ENCODE data around the gene RGS7. TPM values are rescaled to one million over a fixed set of nuclear protein-coding genes. Genes with fewer than 3 reads are reported as not detected.

Gene RGS7
- total and polyA plus RNA-seq, 2 of the 4 experiments (the other 2 are of a cell fraction), result 0.58 to 0.72 TPM

DNA sequence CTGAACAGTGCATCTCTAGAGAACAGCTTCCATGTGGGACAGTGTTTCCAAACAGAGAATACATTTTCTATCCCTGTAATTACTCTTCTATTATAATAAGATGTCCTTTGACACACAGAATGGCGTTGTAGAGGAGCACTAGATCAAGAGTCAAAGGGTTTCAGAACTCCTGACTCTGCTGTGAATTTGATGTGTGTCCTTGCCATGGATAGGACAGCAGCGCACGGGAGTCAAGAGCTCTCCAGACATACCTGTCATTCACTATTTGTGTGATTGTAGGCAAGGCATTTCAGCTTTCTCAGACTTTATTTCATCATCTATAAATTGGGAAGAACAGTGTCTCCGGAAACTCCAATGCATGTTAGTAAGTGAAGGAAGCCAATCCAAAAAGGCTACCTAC is 176.4 kb downstream of the RGS7 start:
- intact Hi-C loops (cut with micrococcal nuclease) (no loop called here), dilution Hi-C loops (cut with HindIII; ENCODE audit: low sequenced_read_pairs, unreplicated experiment) (no loop called here), in situ Hi-C loops (cut with MboI; ENCODE audit: low sequenced_read_pairs) (no loop called here)
- H2BK5ac ChIP-seq (ENCODE audit: low read depth, low read length, poor library complexity, severe bottlenecking), result no peak overlapping the region
- DNase-seq (no peak), ATAC-seq (ENCODE audit: low read depth) (no peak)
- no peak overlapping the region for H4K8ac ChIP-seq (ENCODE audit: low read depth in 2 of 2, low read length in 2 of 2)
- H3K18ac ChIP-seq (ENCODE audit: low read depth, low read length), result no peak overlapping the region
- H3K9ac ChIP-seq (ENCODE audit: low read depth, low read length), result no peak overlapping the region
- no peaks in the 10 kb centered on the region for H3K4me1 ChIP-seq (ENCODE audit: control insufficient read depth, insufficient read depth, low read length)
- no peaks in the 10 kb centered on the region for H3K36me3 ChIP-seq (ENCODE audit: control insufficient read depth, insufficient read depth, low read length)
- no peak overlapping the region for H4K5ac ChIP-seq (ENCODE audit: low read depth, low read length)
- no peaks in the 10 kb centered on the region for H3K27me3 ChIP-seq (ENCODE audit: control insufficient read depth, insufficient read depth, low read length)
- no peak overlapping the region for H2AK5ac ChIP-seq (ENCODE audit: low read depth, low read length)
- H3K4ac ChIP-seq (ENCODE audit: low read depth, low read length), result no peak overlapping the region
- no peak overlapping the region for H3K27ac ChIP-seq (ENCODE audit: insufficient read depth, low read length)
- H4K20me1 ChIP-seq (ENCODE audit: insufficient read depth, low read length), result no peaks in the 10 kb centered on the region
- POLR2A ChIA-PET (ENCODE audit: unreplicated experiment), result no interaction called here
- WGBS, 2 experiments (ENCODE audit: extremely low coverage in 2 of 2, insufficient read length in 1 of 2), result no CpG with 5 or more reads among the region's 4 CpGs
- H2AFZ ChIP-seq (replicated peaks; ENCODE audit: low read length, poor library complexity), result no peak overlapping the region
- no peak overlapping the region for H2BK20ac ChIP-seq (ENCODE audit: low read depth, low read length)
- H3K79me1 ChIP-seq (ENCODE audit: low read depth in 1 of 2, low read length in 2 of 2), result no peaks in the 10 kb centered on the region
- no peak overlapping the region for H4K91ac ChIP-seq (ENCODE audit: insufficient read depth, low read depth, low read length)
- no peak overlapping the region for H3K4me3 ChIP-seq (ENCODE audit: insufficient read depth, low read depth, low read length)
- H3K4me2 ChIP-seq (ENCODE audit: low read depth, low read length), result no peak overlapping the region
- no TSS peak for BruUV-seq (replicated peaks)
- no peak overlapping the region for H3K56ac ChIP-seq (ENCODE audit: extremely low read depth, insufficient read depth, low read length)
- H3K14ac ChIP-seq (replicated peaks; ENCODE audit: low read depth, low read length), result no peak overlapping the region
- H2BK15ac ChIP-seq (ENCODE audit: low read depth, low read length), result no peak overlapping the region
- H3K9me1 ChIP-seq (ENCODE audit: insufficient read depth, low read length), result no peaks in the 10 kb centered on the region
- CTCF ChIA-PET, result no interaction called here
- TF ChIP-seq MAZ (IDR thresholded peaks at IDR 0.05; ENCODE audit: borderline replicate concordance, low read depth, low read length) (no peak), RCOR1 (IDR thresholded peaks at IDR 0.05; ENCODE audit: insufficient replicate concordance, low read length) (no peak), RAD21 (IDR thresholded peaks at IDR 0.05; ENCODE audit: low read length) (no peak), FOS (IDR thresholded peaks at IDR 0.05; ENCODE audit: low read depth, low read length) (no peak), RFX5 (IDR thresholded peaks at IDR 0.05; ENCODE audit: low read depth, low read length) (no peak), SMC3 (IDR thresholded peaks at IDR 0.05; ENCODE audit: low read depth, low read length) (no peak), BHLHE40 (IDR thresholded peaks at IDR 0.05; ENCODE audit: low read depth, low read length) (no peak), MXI1 (IDR thresholded peaks at IDR 0.05; ENCODE audit: borderline replicate concordance, low read depth, low read length) (no peak)
- no peak overlapping the region for H3K23ac ChIP-seq (ENCODE audit: low read depth, low read length)
- no peak overlapping the region for H2BK120ac ChIP-seq (ENCODE audit: low read depth, low read length)
- H3K9me3 ChIP-seq (ENCODE audit: control insufficient read depth, insufficient read depth, low read length), result peaks cover 2% of the 10 kb centered on the region; the same call in 1 of the 2 replicates
- H2AK9ac ChIP-seq (replicated peaks; ENCODE audit: low read depth, low read length, poor library complexity), result no peak overlapping the region

Data from IMR-90 (cell line).